Measurements from ENCODE around the gene FLAD1.
"Not testable (repeated sequence)": the region's sequence is repeated elsewhere in the genome, so short reads cannot be mapped to it uniquely, and the experiment has no call there.

FLAD1 gene

DNA sequence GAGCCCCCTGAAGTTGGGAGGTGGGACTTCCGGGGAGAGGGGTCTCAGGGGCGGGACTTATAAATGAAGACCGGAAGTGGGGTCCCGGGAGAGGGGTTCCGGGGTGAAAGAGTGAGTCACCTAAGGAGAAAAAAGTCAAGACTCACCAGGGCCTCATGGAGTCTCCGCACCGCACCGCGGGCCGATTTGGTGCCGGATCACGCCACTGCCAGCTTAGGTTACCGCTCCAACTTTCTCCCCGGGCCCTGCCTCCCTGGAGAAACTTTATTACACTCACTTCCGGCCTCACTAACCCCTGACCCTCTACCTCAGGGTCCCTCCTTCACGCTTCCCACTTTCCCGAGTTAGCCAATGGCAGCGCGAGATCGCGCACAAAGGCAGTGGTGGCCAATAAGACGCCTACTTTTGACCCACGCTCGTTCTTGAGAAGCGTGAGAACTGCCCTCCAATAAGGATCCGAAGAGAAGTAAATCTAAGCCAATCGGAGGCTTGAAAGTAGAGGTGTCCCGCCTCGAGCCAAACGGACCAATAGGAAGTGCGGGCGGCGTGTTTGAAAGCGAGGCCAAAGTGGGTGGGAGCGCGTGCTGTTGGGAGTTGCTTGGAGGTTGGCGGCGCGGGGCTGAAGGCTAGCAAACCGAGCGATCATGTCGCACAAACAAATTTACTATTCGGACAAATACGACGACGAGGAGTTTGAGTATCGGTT lies 8.9 kb upstream of the FLAD1 start, which contains the start of gene CKS1B:
CKS1B (plus strand) TSS at position 580 of the 706 bp plus-strand sequence; CDS start at position 645, 65 bp downstream.
- H3K9ac ChIP-seq (ENCODE audit: low read depth, low read length, poor library complexity, severe bottlenecking), result peak within 1 kb of the TSS; percentile 95
- peaks cover 79% of the 10 kb centered on the region for H3K79me2 ChIP-seq (ENCODE audit: insufficient read depth, low read length)
- H2AFZ ChIP-seq (ENCODE audit: low read length), result peak within 1 kb of the TSS; percentile 47; the same call in 1 of the 2 replicates
- peaks cover 51% of the 10 kb centered on the region for H3K4me1 ChIP-seq (ENCODE audit: insufficient read depth, low read length, poor library complexity, severe bottlenecking)
- peaks cover 3% of the 10 kb centered on the region; the same call in 1 of the 2 replicates for H3F3A ChIP-seq (ENCODE audit: low read depth)
- H3K9me3 ChIP-seq (ENCODE audit: insufficient read depth, low read depth, low read length), result no peaks in the 10 kb centered on the region
- no peaks in the 10 kb centered on the region for H3K27me3 ChIP-seq (ENCODE audit: insufficient read depth, low read length, poor library complexity, severe bottlenecking)
- TF ChIP-seq EZH2phosphoT487 (IDR thresholded peaks at IDR 0.05; ENCODE audit: borderline replicate concordance), result no peak
- no peak for TF ChIP-seq CTCF (conservative IDR thresholded peaks at IDR 0.05; ENCODE audit: low read length)
- peaks cover 13% of the 10 kb centered on the region; the same call in 1 of the 2 replicates for H3K36me3 ChIP-seq (ENCODE audit: insufficient read depth, low read length)
- peak within 1 kb of the TSS; percentile 89 for H3K4me2 ChIP-seq (ENCODE audit: low read depth, low read length, poor library complexity, severe bottlenecking)
- H3K4me3 ChIP-seq (ENCODE audit: low read length, poor library complexity, severe bottlenecking), result peak within 1 kb of the TSS; percentile 94
- no peaks in the 10 kb centered on the region for H3K9me2 ChIP-seq (replicated peaks; ENCODE audit: low read depth, low read length)
- peaks cover 36% of the 10 kb centered on the region for H4K20me1 ChIP-seq (ENCODE audit: insufficient read depth, low read length, poor library complexity, severe bottlenecking)

DNA sequence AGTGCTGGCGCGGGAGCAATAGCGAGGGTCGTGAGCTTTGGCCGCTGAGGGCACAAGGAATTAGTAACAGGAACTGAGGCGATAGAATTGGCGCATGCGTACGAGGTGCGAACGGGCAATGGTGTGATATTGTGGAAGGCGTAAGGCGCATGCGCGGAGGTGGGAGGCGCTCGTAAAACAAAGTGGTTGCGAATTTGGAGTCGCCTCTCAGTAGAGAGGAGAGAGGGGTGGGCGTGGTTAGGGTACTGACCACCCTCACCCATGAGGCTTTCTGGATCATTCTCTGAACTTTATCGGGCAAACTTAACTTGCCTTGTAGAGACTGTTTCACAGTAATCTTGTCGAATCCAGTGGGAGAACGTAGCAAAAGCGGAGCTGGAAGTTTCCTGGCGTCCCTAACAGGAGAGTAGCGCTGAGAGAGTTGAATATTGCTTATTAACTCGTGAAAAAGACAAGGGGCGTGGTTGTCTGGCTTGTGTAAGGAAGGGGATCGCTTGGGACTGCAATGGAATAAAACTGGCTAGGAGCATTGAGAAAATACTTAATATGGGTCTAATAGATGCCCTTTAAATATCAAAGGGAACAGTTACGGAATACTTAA lies 8.2 kb upstream of the FLAD1 start:
- Histone ChIP-seq H3K9me3 (ENCODE audit: insufficient read depth, low read depth, low read length) (no peaks in the 10 kb centered on the region), H3K9me2 (replicated peaks; ENCODE audit: low read depth, low read length) (no peaks in the 10 kb centered on the region), H3F3A (ENCODE audit: low read depth) (peaks cover 3% of the 10 kb centered on the region; the same call in 1 of the 2 replicates), H3K9ac (ENCODE audit: low read depth, low read length, poor library complexity, severe bottlenecking) (peak overlapping the region; percentile 95), H3K4me1 (ENCODE audit: insufficient read depth, low read length, poor library complexity, severe bottlenecking) (peaks cover 45% of the 10 kb centered on the region), H3K4me3 (ENCODE audit: low read length, poor library complexity, severe bottlenecking) (peak overlapping the region; percentile 94), H3K27me3 (ENCODE audit: insufficient read depth, low read length, poor library complexity, severe bottlenecking) (no peaks in the 10 kb centered on the region), H3K36me3 (ENCODE audit: insufficient read depth, low read length) (peaks cover 18% of the 10 kb centered on the region; the same call in 1 of the 2 replicates), H3K79me2 (ENCODE audit: insufficient read depth, low read length) (peaks cover 78% of the 10 kb centered on the region), H2AFZ (ENCODE audit: low read length) (peak overlapping the region; percentile 35; the same call in 1 of the 2 replicates), H3K4me2 (ENCODE audit: low read depth, low read length, poor library complexity, severe bottlenecking) (peak overlapping the region; percentile 89), H4K20me1 (ENCODE audit: insufficient read depth, low read length, poor library complexity, severe bottlenecking) (peaks cover 36% of the 10 kb centered on the region)
- TF ChIP-seq CTCF (conservative IDR thresholded peaks at IDR 0.05; ENCODE audit: low read length), result no peak
- no peak for TF ChIP-seq EZH2phosphoT487 (IDR thresholded peaks at IDR 0.05; ENCODE audit: borderline replicate concordance)

- Histone ChIP-seq H3F3A (ENCODE audit: low read depth) (peaks cover 3% of the 10 kb centered on the region; the same call in 1 of the 2 replicates), H3K79me2 (ENCODE audit: insufficient read depth, low read length) (peaks cover 72% of the 10 kb centered on the region), H3K27me3 (ENCODE audit: insufficient read depth, low read length, poor library complexity, severe bottlenecking) (no peaks in the 10 kb centered on the region), H3K4me2 (ENCODE audit: low read depth, low read length, poor library complexity, severe bottlenecking) (peak overlapping the region; percentile 89), H3K4me1 (ENCODE audit: insufficient read depth, low read length, poor library complexity, severe bottlenecking) (peaks cover 39% of the 10 kb centered on the region), H3K9me2 (replicated peaks; ENCODE audit: low read depth, low read length) (no peaks in the 10 kb centered on the region), H3K36me3 (ENCODE audit: insufficient read depth, low read length) (peaks cover 18% of the 10 kb centered on the region; the same call in 1 of the 2 replicates), H3K4me3 (ENCODE audit: low read length, poor library complexity, severe bottlenecking) (peak overlapping the region; percentile 94), H4K20me1 (ENCODE audit: insufficient read depth, low read length, poor library complexity, severe bottlenecking) (peaks cover 32% of the 10 kb centered on the region), H2AFZ (ENCODE audit: low read length) (no peak overlapping the region), H3K9me3 (ENCODE audit: insufficient read depth, low read depth, low read length) (no peaks in the 10 kb centered on the region), H3K9ac (ENCODE audit: low read depth, low read length, poor library complexity, severe bottlenecking) (peak overlapping the region; percentile 95)
- TF ChIP-seq CTCF (conservative IDR thresholded peaks at IDR 0.05; ENCODE audit: low read length) (no peak), EZH2phosphoT487 (IDR thresholded peaks at IDR 0.05; ENCODE audit: borderline replicate concordance) (no peak)
These were observed 7.6 kb upstream of the FLAD1 start for GRCh38 chr1:154975409-154976059.

DNA sequence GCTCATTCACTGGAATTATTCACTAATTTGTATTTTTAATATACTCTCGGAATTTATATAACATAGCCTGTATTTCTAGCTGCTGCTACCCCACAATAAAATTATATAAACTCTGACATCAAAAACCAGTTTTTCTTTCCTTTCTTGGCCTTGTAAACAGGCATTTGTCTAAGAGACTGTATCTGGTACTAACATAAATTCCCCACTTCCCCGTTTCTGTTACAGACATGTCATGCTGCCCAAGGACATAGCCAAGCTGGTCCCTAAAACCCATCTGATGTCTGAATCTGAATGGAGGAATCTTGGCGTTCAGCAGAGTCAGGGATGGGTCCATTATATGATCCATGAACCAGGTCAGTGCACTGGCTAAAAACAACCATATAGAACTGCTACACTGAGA lies 5.4 kb upstream of the FLAD1 start:
- Histone ChIP-seq H4K20me1 (ENCODE audit: insufficient read depth, low read length, poor library complexity, severe bottlenecking) (peaks cover 28% of the 10 kb centered on the region), H3K79me2 (ENCODE audit: insufficient read depth, low read length) (peaks cover 73% of the 10 kb centered on the region), H3K4me2 (ENCODE audit: low read depth, low read length, poor library complexity, severe bottlenecking) (peak overlapping the region; percentile 89), H3K4me1 (ENCODE audit: insufficient read depth, low read length, poor library complexity, severe bottlenecking) (peaks cover 30% of the 10 kb centered on the region), H3K36me3 (ENCODE audit: insufficient read depth, low read length) (peaks cover 18% of the 10 kb centered on the region; the same call in 1 of the 2 replicates), H3K9ac (ENCODE audit: low read depth, low read length, poor library complexity, severe bottlenecking) (peak overlapping the region; percentile 95), H3K4me3 (ENCODE audit: low read length, poor library complexity, severe bottlenecking) (peak overlapping the region; percentile 94), H3F3A (ENCODE audit: low read depth) (peaks cover 12% of the 10 kb centered on the region; the same call in 1 of the 2 replicates)
- H3K9me3 ChIP-seq (ENCODE audit: insufficient read depth, low read depth, low read length); H2AFZ ChIP-seq (ENCODE audit: low read length); H3K27me3 ChIP-seq (ENCODE audit: insufficient read depth, low read length, poor library complexity, severe bottlenecking); H3K9me2 ChIP-seq (replicated peaks; ENCODE audit: low read depth, low read length): not testable (repeated sequence)
